ENCODE results near the gene PRICKLE1. TPM values are rescaled to one million over a fixed set of nuclear protein-coding genes. Genes with fewer than 3 reads are reported as not detected.

Gene PRICKLE1
- total RNA-seq, 5 donors from 2014 or later (not counting 1 experiment from before 2014, with no cell fraction given): 0.29 to 1.1 (median 0.43) TPM

- ChIA-PET POLR2A (no interaction called here), CTCF (interaction anchor here in 1 of 2 donors (0.6 kb wide), 1 partner anchor 258 kb away, joined by 3 read pairs; no protein-coding TSS in a partner anchor)
- WGBS (ENCODE audit: insufficient coverage): 97% methylated on average over 4 of the region's 7 CpGs
- no peaks in the 10 kb centered on the region for H3K4me1 Mint-ChIP-seq
- H3K9me3 ChIP-seq: peaks cover 2% of the 10 kb centered on the region
- no peak overlapping the region for H3K27ac Mint-ChIP-seq
- peaks cover 22 to 52% of the 10 kb centered on the region in 2 donors for H3K36me3 ChIP-seq (ENCODE audit: control insufficient read depth in 2 of 2, extremely low read depth in 1 of 2, insufficient read depth in 1 of 2, low read length in 1 of 2)
- peaks cover 0 to 11% (median 4%) of the 10 kb centered on the region in 3 donors for H3K9me3 Mint-ChIP-seq
- H3K36me3 Mint-ChIP-seq: peaks cover 83% of the 10 kb centered on the region
- H3K4me3 ChIP-seq (ENCODE audit: control insufficient read depth in 1 of 2, extremely low read depth in 1 of 2, low read length in 1 of 2): no peak overlapping the region
- H3K27me3 ChIP-seq (replicated peaks in 1 of 2; ENCODE audit: control insufficient read depth in 2 of 2, extremely low read depth in 1 of 2, insufficient read depth in 2 of 2, low read length in 1 of 2): no peaks in the 10 kb centered on the region
- ATAC-seq (replicated peaks in 1 of 4) (no peak), DNase-seq (no peak)
- no peaks in the 10 kb centered on the region for H3K4me1 ChIP-seq (ENCODE audit: control insufficient read depth in 1 of 2, extremely low read depth in 1 of 2, insufficient read depth in 2 of 2, low read length in 2 of 2)
- H3K4me3 Mint-ChIP-seq: no peak overlapping the region
- H3K27ac ChIP-seq (ENCODE audit: low read length): no peak overlapping the region
- H3K27me3 Mint-ChIP-seq: no peaks in the 10 kb centered on the region
Measured at GRCh38 chr12:42444192-42444943, 145.2 kb downstream of the PRICKLE1 start.

- POLR2A ChIA-PET: no interaction called here
- CTCF ChIA-PET: no interaction called here
- H3K36me3 ChIP-seq (ENCODE audit: control insufficient read depth in 2 of 2, extremely low read depth in 1 of 2, insufficient read depth in 1 of 2, low read length in 1 of 2): peaks cover 24 to 49% of the 10 kb centered on the region in 2 donors
- DNase-seq (no peak), ATAC-seq (replicated peaks in 1 of 4) (no peak)
- Mint-ChIP-seq H3K4me1 (no peaks in the 10 kb centered on the region), H3K27ac (no peak overlapping the region), H3K36me3 (peaks cover 73% of the 10 kb centered on the region), H3K27me3 (no peaks in the 10 kb centered on the region), H3K9me3 (peaks cover 0 to 11% (median 4%) of the 10 kb centered on the region in 3 donors), H3K4me3 (no peak overlapping the region)
- no peak overlapping the region for H3K4me3 ChIP-seq (ENCODE audit: control insufficient read depth in 1 of 2, extremely low read depth in 1 of 2, low read length in 1 of 2)
- peaks cover 2% of the 10 kb centered on the region for H3K9me3 ChIP-seq
- no peaks in the 10 kb centered on the region for H3K27me3 ChIP-seq (replicated peaks in 1 of 2; ENCODE audit: control insufficient read depth in 2 of 2, extremely low read depth in 1 of 2, insufficient read depth in 2 of 2, low read length in 1 of 2)
- H3K4me1 ChIP-seq (ENCODE audit: control insufficient read depth in 1 of 2, extremely low read depth in 1 of 2, insufficient read depth in 2 of 2, low read length in 2 of 2): no peaks in the 10 kb centered on the region
- WGBS (ENCODE audit: insufficient coverage): 92% methylated on average over 2 of the region's 8 CpGs
- H3K27ac ChIP-seq (ENCODE audit: low read length): no peak overlapping the region
Measured at GRCh38 chr12:42442888-42443287, 146.7 kb downstream of the PRICKLE1 start.

- no peak overlapping the region for H3K4me3 Mint-ChIP-seq
- Histone ChIP-seq H3K9me3 (peaks cover 2% of the 10 kb centered on the region), H3K27ac (ENCODE audit: low read length) (no peak overlapping the region), H3K27me3 (replicated peaks in 1 of 2; ENCODE audit: control insufficient read depth in 2 of 2, extremely low read depth in 1 of 2, insufficient read depth in 2 of 2, low read length in 1 of 2) (no peaks in the 10 kb centered on the region), H3K4me1 (ENCODE audit: control insufficient read depth in 1 of 2, extremely low read depth in 1 of 2, insufficient read depth in 2 of 2, low read length in 2 of 2) (no peaks in the 10 kb centered on the region), H3K36me3 (ENCODE audit: control insufficient read depth in 2 of 2, extremely low read depth in 1 of 2, insufficient read depth in 1 of 2, low read length in 1 of 2) (peaks cover 24 to 49% of the 10 kb centered on the region in 2 donors), H3K4me3 (ENCODE audit: control insufficient read depth in 1 of 2, extremely low read depth in 1 of 2, low read length in 1 of 2) (no peak overlapping the region)
- ChIA-PET POLR2A (no interaction called here), CTCF (no interaction called here)
- H3K4me1 Mint-ChIP-seq: no peaks in the 10 kb centered on the region
- no peak for ATAC-seq (replicated peaks in 1 of 4)
- H3K27ac Mint-ChIP-seq: no peak overlapping the region
- WGBS (ENCODE audit: insufficient coverage): 97% methylated on average over 9 of the region's 19 CpGs
- DNase-seq: no peak
- peaks cover 72% of the 10 kb centered on the region for H3K36me3 Mint-ChIP-seq
- peaks cover 0 to 11% (median 4%) of the 10 kb centered on the region in 3 donors for H3K9me3 Mint-ChIP-seq
- no peaks in the 10 kb centered on the region for H3K27me3 Mint-ChIP-seq
Measured at GRCh38 chr12:42442311-42442759, 147.2 kb downstream of the PRICKLE1 start.

GRCh38 chr12:42440608-42441007 is 148.9 kb downstream of the PRICKLE1 start:
- Mint-ChIP-seq H3K9me3 (peaks cover 0 to 11% (median 4%) of the 10 kb centered on the region in 3 donors), H3K27ac (no peak overlapping the region), H3K27me3 (no peaks in the 10 kb centered on the region), H3K4me3 (no peak overlapping the region), H3K4me1 (peaks cover 0 to 6% (median 0%) of the 10 kb centered on the region in 3 donors), H3K36me3 (peaks cover 71% of the 10 kb centered on the region)
- DNase-seq (no peak), ATAC-seq (replicated peaks in 1 of 4) (no peak)
- ChIA-PET CTCF (no interaction called here), POLR2A (no interaction called here)
- Histone ChIP-seq H3K4me3 (ENCODE audit: control insufficient read depth in 1 of 2, extremely low read depth in 1 of 2, low read length in 1 of 2) (no peak overlapping the region), H3K27me3 (replicated peaks in 1 of 2; ENCODE audit: control insufficient read depth in 2 of 2, extremely low read depth in 1 of 2, insufficient read depth in 2 of 2, low read length in 1 of 2) (no peaks in the 10 kb centered on the region), H3K27ac (ENCODE audit: low read length) (no peak overlapping the region), H3K36me3 (ENCODE audit: control insufficient read depth in 2 of 2, extremely low read depth in 1 of 2, insufficient read depth in 1 of 2, low read length in 1 of 2) (peaks cover 24 to 38% of the 10 kb centered on the region in 2 donors), H3K9me3 (peaks cover 2% of the 10 kb centered on the region), H3K4me1 (ENCODE audit: control insufficient read depth in 1 of 2, extremely low read depth in 1 of 2, insufficient read depth in 2 of 2, low read length in 2 of 2) (no peaks in the 10 kb centered on the region)
- 100% methylated on average over 2 of the region's 11 CpGs for WGBS (ENCODE audit: insufficient coverage)

- POLR2A ChIA-PET: interaction anchor here in 1 of 2 donors (0.6 kb wide), 1 partner anchor 30 kb away, joined by 4 read pairs; no protein-coding TSS in a partner anchor
- Mint-ChIP-seq H3K4me3 (no peak overlapping the region), H3K36me3 (peaks cover 62% of the 10 kb centered on the region), H3K4me1 (peaks cover 0 to 17% (median 4%) of the 10 kb centered on the region in 3 donors), H3K27ac (no peak overlapping the region), H3K9me3 (no peaks in the 10 kb centered on the region), H3K27me3 (no peaks in the 10 kb centered on the region)
- Histone ChIP-seq H3K4me3 (ENCODE audit: control insufficient read depth in 1 of 2, extremely low read depth in 1 of 2, low read length in 1 of 2) (no peak overlapping the region), H3K27ac (ENCODE audit: low read length) (no peak overlapping the region), H3K36me3 (ENCODE audit: control insufficient read depth in 2 of 2, extremely low read depth in 1 of 2, insufficient read depth in 1 of 2, low read length in 1 of 2) (peaks cover 0 to 18% of the 10 kb centered on the region in 2 donors), H3K4me1 (ENCODE audit: control insufficient read depth in 1 of 2, extremely low read depth in 1 of 2, insufficient read depth in 2 of 2, low read length in 2 of 2) (no peaks in the 10 kb centered on the region), H3K27me3 (replicated peaks in 1 of 2; ENCODE audit: control insufficient read depth in 2 of 2, extremely low read depth in 1 of 2, insufficient read depth in 2 of 2, low read length in 1 of 2) (no peaks in the 10 kb centered on the region), H3K9me3 (no peaks in the 10 kb centered on the region)
- no peak for DNase-seq
- ATAC-seq (replicated peaks in 1 of 4): no peak
- CTCF ChIA-PET: no interaction called here
- no CpG with 5 or more reads among the region's 5 CpGs for WGBS (ENCODE audit: insufficient coverage)
Measured at GRCh38 chr12:42432517-42433140, 156.9 kb downstream of the PRICKLE1 start.

- Mint-ChIP-seq H3K27ac (no peak overlapping the region), H3K9me3 (no peaks in the 10 kb centered on the region), H3K36me3 (peaks cover 65% of the 10 kb centered on the region), H3K4me3 (no peak overlapping the region), H3K4me1 (peaks cover 8 to 16% (median 13%) of the 10 kb centered on the region in 3 donors), H3K27me3 (no peaks in the 10 kb centered on the region)
- Histone ChIP-seq H3K27me3 (replicated peaks in 1 of 2; ENCODE audit: control insufficient read depth in 2 of 2, extremely low read depth in 1 of 2, insufficient read depth in 2 of 2, low read length in 1 of 2) (no peaks in the 10 kb centered on the region), H3K9me3 (no peaks in the 10 kb centered on the region), H3K4me1 (ENCODE audit: control insufficient read depth in 1 of 2, extremely low read depth in 1 of 2, insufficient read depth in 2 of 2, low read length in 2 of 2) (no peaks in the 10 kb centered on the region), H3K4me3 (ENCODE audit: control insufficient read depth in 1 of 2, extremely low read depth in 1 of 2, low read length in 1 of 2) (no peak overlapping the region), H3K36me3 (ENCODE audit: control insufficient read depth in 2 of 2, extremely low read depth in 1 of 2, insufficient read depth in 1 of 2, low read length in 1 of 2) (peaks cover 0 to 24% of the 10 kb centered on the region in 2 donors), H3K27ac (ENCODE audit: low read length) (no peak overlapping the region)
- DNase-seq (no peak), ATAC-seq (replicated peaks in 1 of 4) (no peak)
- ChIA-PET POLR2A (interaction anchor here in 1 of 2 donors (0.6 kb wide), 1 partner anchor 35 kb away, joined by 6 read pairs; no protein-coding TSS in a partner anchor), CTCF (no interaction called here)
- WGBS (ENCODE audit: insufficient coverage): no CpG with 5 or more reads among the region's 2 CpGs
Measured at GRCh38 chr12:42428850-42429249, 160.7 kb downstream of the PRICKLE1 start.

Measured in T-cell (primary cell).